Liver (tissue), 3 donors: ENCODE results near the gene NSDHL.
"Not testable (repeated sequence)": the region's sequence is repeated elsewhere in the genome, so short reads cannot be mapped to it uniquely, and the experiment has no call there.

Experiments
- GABPA ChIP-seq, 2 donors: IDR thresholded peaks in 1 of 2; conservative IDR thresholded peaks in 1 of 2; 2 replicates each; pipeline ENCODE4 v1.6.1; 2016; ENCODE audit warnings: antibody characterized with exemption in 2 of 2, mild to moderate bottlenecking in 1 of 2, moderate library complexity in 1 of 2
- TF ChIP-seq, protein P1 (sequence below): fragments of 150-350 bp; IDR thresholded peaks from 2 replicates; pipeline ENCODE4 v1.5.1; 2017; ENCODE audit warnings: improper control_type of control experiment, low read depth, low read length; ENCODE audit not compliant: missing input control
- donor health status: healthy.
- donor health status: healthy.

DNA sequence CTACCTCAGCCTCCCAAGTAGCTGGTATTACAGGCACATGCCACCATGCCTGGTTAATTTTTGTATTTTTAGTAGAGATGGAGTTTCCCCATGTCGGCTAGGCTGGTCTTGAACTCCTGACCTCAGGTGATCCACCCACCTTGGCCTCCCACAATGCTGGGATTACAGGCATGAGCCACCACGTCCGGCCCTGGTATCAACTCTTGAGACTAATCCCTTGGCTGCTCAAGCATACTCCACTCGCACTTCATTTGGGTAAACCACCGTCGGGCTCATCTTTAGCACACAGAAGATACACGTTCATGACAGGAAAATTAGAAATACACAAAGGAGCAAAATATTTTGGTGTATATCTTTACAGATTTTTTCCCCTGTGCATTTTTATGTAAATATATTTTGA, 79.2 kb downstream of the NSDHL start:
- TF ChIP-seq, protein P1, sequence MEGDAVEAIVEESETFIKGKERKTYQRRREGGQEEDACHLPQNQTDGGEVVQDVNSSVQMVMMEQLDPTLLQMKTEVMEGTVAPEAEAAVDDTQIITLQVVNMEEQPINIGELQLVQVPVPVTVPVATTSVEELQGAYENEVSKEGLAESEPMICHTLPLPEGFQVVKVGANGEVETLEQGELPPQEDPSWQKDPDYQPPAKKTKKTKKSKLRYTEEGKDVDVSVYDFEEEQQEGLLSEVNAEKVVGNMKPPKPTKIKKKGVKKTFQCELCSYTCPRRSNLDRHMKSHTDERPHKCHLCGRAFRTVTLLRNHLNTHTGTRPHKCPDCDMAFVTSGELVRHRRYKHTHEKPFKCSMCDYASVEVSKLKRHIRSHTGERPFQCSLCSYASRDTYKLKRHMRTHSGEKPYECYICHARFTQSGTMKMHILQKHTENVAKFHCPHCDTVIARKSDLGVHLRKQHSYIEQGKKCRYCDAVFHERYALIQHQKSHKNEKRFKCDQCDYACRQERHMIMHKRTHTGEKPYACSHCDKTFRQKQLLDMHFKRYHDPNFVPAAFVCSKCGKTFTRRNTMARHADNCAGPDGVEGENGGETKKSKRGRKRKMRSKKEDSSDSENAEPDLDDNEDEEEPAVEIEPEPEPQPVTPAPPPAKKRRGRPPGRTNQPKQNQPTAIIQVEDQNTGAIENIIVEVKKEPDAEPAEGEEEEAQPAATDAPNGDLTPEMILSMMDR: not testable (repeated sequence)
- TF ChIP-seq GABPA (IDR thresholded peaks at IDR 0.05 in 1 of 2, conservative IDR thresholded peaks at IDR 0.05 in 1 of 2): not testable (repeated sequence)
